Fibroblast of peridontal ligament (primary cell): Measurements from ENCODE around the gene JPT1.
"Not testable (repeated sequence)": the region's sequence is repeated elsewhere in the genome, so short reads cannot be mapped to it uniquely, and the experiment has no call there.

Experiments used
- DNase-seq: peaks from one replicate; pipeline ENCODE4 v3.0.0-alpha.2; 2010; ENCODE audit errors: extremely low read depth

JPT1 gene

DNA sequence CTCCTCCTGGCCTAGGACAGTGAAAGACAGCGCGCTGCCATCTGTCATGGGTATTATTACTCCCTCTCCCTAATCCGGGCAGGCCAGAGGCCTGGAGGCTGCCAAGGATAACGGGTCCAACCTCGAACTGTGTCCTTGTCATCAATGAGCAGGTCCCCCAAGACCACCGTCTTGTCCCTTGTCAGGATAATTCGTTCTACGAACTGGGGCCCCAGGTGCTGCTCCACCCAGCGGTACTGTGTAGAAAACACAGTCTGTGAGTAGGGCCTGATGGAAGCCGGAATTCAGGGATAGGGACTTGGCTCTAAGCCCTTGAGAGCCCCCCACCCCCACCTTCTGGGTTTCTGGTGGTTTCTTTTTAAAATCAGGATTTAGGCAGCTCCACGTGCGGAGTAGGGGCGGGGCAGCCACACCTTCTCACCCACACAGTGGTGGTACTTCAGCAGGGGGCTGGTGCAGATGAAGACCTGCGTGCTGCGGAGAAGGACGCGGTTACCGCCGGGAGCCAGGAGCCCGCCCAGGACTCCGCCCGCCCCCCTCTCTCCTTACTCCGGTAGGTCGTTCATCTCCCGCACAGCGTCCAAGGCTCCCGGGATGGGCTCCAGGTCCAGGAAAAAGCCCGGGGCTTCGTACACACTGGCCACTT lies 23.6 kb downstream of the JPT1 start:
- DNase-seq, result peak; percentile 44

DNA sequence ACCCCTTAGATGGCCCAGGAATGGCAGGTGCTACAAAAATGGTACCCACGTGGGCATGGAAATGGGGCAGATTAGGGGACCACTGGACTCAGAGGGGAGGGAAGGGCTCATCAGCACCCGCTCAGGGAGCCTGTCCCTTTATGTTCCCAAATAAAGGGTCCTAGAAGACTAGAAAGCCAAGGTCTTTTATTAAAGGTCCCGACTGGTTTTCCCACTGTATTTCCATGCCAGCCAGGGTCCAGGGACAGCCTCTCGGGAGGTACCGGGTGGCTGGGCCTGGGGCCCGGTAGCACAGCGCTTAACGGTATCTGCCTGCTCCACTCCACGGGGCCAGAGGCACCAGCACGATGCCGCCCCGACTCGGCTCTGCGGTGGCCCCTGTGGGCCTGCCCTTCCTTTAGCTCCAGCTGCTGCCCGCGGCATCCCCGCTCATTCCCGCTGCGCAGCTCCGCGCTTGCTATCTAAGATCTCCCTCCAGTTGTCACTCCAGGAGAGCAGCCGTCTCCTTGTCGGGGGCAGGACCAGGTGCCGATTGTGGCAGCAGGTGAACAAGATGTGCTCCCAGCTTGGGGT lies 24.2 kb downstream of the JPT1 start:
- no peak for DNase-seq

DNA sequence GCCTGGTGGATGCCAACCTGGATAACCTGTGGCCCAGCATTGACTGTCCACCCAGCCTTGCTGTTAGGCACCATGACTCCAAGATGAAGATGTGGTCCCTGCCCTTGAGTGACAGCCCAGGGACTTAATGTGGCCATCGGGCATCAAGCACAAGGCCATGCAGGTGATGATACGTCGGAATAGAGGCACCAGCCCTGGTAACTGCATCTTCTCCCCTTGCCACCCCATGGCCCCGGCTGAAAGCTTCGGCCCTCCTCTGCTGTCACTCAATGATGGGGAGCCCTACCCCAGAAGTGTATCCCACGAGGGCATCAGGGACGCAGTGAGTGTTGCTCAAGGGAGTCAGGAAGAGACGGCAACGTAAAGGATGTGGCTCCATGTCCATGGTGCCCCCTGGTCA lies 24.7 kb downstream of the JPT1 start:
- no peak for DNase-seq

DNA sequence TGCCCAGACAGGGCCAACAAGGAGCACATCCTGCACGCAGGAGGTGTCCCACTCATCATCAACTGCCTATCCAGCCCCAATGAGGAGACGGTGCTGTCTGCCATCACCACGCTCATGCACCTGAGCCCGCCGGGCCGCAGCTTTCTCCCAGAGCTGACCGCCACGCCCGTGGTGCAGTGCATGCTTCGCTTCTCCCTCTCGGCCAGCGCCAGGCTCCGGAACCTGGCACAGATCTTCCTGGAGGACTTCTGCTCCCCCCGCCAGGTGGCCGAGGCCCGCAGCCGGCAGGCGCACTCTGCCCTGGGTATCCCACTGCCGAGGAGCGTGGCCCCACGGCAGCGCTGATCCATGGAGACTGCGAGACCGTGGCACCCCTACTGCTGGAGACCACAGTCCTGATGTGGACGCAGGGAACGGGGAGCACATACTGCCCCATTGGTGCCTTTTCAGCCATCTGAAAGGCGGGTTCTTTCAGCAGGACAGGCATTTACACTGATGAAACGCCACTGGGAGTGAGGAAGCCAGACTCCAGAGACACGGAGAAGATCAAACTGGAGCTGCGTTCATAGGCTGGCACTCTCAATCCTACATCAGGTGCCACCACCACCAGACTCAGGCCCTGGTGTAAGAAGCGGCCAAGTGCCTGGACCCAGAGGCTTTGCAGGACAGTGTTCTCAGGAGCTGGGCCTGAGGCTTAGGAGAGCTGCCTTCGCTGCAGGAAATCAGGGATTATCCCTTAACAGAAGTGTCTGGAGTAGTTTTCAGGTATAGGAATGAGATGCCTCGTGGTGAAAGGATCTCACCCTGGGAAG lies 25.4 kb downstream of the JPT1 start:
- no peak for DNase-seq

DNA sequence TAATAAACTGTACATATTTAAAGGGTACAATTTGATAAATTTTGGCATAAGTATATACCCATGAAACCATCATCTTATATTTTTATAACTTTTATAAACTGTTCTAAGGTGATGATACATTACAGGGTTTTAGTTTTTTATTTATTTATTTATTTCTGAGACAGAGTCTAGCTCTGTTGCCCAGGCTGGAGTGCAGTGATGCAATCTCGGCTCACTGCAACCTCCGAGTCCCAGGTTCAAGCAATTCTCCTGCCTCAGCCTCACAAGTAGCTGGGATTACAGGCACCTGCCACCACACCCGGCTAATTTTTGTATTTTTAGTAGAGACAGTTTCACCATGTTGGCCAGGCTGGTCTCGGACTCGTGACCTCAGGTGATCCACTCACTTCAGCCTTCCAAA lies 26.4 kb downstream of the JPT1 start:
- not testable (repeated sequence) for DNase-seq

DNA sequence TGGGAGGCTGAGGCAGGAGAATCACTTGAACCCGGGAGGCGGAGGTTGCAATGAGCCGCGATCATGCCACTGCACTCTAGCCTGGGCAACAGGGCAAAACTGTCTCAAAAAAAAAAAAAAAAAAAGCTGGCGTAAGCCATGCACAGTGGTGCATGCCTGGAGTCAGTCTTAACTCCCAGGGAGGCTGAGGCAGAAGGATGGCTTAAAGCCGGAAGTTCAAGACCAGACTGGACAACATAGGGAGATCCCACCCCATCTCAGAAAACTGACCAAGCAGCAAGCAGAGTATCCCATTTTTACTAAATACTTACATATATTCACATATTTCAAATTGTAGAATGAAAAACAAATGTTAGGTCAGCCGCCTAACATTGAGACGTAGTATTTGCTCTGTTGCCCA lies 27.4 kb downstream of the JPT1 start:
- DNase-seq, result no peak

DNA sequence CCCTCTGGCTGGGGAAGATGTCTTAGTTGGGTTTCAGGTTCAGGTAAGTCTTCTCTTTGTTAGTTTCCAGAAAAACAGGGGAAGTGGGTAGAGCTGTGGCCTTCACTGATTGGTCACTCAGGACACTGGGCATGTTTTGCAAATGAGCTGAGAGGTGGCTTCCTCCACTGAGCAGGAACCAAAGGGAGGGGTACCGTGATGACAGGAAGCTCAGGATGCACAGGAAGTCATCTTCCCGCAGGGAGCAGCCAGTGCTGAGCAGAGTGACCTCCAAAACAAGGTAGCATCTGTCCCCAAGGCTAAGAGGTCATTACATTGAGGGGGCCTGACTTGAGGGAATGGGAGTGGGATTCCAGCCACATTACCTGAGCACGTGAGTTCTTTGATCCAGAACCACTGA lies 28.3 kb downstream of the JPT1 start:
- no peak for DNase-seq

DNA sequence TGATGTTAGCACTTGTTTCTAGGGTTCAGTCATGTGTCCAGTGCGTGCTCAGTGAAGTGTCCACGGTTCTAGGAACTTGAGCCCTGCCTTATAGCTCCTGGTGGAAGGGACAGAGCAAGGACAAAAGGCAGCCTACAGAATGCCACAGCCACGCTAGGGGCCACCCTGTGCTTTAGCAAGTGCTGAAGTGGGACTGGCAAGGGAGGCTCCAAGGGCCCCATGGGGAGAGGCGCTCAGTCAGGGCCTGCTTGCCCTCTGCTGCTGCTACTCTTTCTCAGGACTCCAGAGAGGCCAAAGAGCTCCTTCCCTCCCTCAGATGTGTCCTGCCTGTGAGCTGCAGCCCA lies 29.5 kb downstream of the JPT1 start:
- DNase-seq, result no peak

DNA sequence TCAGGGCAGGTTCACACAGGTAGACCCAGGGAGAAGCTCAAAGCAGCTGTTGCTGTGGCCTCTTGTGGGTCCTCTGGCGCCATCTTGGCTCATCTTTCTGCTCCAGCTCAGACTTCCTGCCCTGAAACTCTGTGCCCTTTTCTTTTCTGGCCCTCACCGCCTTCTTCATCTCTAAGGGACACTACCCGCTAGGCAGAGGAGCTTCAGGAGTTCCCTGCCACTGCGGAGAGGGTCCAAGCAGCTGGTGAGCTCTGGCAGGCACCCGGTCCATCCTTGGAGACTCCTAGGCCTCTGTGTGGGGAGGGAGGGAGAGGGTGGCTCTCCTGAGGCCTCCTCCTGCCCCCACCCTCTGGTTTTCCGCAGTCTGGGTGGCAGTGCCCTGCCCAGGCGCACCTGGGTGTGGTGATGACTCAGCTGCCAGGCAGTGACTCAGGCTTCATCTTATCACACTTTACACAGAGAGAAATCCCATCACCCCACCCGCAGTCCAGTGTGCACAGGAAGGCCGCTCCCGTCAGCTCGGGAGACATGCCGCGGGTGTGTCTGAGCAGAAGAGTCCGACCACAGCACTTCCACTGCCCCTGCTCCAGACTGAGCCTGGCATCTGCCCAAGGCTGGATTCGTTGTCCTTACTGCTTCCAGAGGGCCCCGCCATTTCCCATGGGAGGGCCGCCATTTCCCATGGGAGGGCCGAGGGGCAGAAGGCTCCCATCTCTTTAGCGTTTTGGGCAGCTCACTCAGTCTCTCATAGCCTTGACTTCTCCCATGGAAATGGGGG lies 30.1 kb downstream of the JPT1 start:
- DNase-seq, result no peak

DNA sequence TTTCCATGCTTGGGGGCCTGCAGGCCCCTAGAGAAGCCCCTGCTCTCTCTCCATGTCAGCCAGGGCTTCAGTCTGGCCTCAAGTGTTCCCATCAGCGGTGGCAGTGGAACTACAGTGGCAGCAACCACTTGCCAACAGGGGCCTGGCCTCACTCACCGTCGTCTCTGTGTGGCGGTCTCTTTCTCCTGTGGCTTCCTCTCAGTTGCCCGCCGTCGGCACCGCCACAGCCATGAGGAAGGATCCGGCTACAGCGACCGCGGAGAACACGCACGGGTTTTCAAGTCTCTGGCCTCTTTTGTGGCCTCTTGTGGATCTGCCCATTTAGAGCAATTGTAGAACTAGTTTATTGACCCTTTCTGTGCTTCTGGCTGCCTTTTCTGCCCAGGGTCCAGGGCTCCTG lies 36.0 kb downstream of the JPT1 start:
- no peak for DNase-seq

DNA sequence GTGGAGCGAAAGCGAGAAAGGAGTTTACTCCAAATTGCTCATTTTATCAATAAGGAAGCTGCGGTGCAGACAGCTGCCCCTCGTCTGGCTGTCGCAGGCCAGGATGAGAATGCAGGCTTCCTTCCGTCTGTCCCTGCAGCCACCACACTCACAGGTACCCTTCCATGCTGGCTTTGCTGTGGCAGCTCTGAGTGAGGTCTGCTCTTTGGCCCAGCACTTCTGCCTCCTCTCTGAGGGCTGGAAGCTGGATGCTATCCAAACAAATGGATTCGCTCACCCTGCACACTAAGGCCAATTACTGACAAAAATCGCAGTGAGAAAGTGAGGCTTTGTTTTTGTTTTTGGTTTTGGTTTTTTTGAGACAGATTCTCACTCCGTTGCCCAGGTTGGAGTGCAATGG lies 37.6 kb downstream of the JPT1 start:
- DNase-seq, result no peak

DNA sequence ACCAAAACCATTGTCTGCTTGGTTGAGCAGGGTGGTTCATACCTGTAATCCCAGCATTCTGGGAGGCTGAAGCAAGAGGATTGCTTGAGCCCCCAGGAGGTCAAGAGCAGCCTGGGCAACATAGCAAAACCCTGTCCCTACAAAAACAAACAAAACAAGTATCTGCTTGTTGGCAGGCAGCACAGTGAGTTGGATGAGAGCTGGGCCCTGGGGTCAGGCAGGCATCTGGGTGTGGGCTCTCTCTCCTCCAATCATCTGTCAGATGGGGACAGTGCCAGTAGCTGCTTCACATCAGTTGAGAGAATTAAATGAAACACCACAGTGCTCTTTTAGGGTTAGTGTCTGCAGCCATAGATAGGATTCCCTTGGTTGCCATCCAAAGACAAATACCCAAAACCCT lies 38.8 kb downstream of the JPT1 start:
- DNase-seq, result peak; percentile 32

DNA sequence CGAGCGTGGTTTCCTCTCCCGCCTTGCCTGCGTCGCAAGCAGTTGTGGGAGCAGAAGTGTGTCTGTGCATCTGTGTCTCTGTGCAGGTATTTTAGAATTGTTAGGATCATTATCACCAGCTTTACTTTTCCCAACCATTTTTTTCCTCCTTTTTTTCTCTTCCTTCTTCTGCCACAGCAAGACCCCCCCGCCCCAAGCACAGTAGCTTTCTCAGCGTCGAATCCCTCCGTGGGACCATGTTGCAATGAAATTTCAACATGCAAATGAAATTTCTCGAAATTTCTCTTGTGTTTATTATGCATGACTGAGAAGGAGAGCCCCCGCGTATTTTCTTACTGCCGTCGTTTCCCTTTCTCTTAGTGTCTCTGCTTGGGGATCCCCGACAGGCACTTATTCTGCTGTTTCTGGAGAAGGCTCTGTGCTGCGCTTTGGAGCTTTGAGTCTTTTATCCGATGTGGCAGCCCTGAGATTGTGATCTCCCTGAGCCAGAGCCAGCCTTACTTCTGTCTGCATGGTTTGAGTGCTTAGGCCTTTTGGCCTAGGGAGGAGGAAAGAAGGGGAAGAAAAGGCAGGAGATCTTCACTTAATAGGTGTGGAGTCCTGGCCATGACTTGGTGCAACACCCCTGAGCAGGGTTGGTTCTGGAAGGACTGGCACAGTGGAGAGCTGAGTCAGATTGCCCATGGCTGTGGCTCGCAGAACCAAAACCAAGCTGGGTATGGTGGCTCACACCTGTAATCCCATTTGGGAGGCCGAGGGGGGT lies 39.6 kb downstream of the JPT1 start:
- peak; percentile 31 for DNase-seq

DNA sequence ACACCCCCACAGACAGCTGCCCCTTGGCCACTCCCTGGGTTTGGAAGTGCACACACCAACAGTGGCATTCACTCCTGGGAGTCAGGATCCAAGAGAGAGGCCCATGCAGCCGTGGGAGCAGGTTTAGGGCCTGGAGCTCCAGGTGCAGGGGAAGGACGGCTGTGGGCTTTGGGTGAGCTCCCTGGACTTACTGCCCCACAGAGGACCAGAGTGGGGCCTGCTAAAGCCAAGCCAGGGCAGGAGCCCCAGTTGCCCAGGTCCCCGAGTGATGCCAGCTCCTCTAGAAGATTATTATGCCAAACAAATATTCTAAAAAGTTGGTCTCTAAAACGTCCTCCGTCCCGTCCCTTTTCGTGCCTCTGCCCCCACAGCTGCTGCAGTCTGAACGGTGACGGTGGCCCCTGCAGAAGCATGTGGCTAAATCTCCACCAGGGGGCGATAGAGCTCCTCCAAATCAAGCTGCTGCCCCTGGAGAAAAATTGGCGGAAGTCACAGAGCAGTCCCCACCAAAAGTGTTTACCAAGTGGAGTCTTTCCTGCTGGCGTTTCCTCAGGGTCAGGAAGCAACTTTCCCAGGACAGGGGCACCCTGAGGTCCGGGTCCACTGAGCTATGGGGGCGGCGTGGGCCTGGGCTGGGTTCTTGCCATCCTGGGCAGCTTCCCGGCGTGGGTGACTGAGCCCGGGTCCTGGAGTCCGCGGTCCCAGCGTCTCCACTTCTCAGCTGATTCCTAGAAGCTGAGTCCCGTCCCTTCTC lies 40.3 kb downstream of the JPT1 start:
- DNase-seq, result peak; percentile 94

DNA sequence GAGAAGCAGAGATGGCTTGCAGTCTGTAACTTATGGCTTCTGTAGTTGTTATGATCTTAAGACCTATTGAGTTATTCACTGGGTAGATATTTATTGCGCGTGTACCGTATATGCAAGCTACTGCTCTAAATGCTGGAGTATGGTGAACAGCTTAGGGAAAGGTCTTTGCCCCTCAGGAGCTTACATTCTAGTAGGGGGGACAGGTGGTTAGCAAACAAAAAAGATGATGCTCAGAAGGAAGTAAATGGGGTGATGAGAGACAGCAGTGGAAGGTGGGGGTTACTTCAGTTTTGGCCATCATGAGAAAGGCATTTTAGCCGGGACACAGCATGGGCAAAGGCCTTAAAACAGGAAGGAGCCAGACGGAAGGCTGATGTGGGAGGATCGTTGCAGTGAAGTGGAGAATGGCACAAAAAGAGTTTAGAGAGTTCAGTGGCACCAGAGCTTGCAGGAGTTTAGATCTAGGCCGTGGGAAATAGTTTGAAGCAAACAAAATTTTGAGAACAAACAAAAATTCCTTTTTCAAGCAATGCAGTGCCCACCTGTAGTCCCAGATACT lies 42.5 kb downstream of the JPT1 start:
- DNase-seq, result no peak

DNA sequence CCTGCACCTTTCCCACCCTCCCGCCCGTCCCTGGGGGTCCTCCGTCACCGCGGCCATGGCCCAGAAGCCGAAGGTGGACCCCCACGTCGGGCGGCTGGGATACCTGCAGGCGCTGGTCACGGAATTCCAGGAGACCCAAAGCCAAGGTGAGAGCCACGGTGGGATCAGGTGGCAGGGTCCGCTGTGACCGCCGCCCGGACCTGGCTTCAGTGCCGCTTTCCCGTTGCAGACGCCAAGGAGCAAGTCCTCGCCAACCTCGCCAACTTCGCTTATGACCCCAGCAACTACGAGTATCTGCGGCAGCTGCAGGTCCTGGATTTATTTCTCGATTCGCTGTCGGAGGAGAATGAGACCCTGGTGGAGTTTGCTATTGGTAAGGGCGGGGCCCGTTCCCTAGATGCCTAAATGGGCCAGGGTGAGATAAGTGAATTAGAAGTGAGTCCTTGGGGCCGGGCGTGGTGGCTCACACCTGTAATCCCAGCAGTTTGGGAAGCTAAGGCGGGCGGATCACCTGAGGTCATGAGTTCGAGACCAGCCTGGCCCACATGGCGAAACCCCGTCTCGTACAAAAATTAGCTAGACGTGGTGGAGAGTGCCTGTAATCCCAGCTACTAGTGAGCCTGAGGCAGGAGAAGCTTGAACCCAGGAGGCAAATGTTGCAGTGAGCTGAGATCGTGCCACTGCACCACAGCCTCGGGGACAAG lies 43.9 kb downstream of the JPT1 start:
- DNase-seq, result no peak

DNA sequence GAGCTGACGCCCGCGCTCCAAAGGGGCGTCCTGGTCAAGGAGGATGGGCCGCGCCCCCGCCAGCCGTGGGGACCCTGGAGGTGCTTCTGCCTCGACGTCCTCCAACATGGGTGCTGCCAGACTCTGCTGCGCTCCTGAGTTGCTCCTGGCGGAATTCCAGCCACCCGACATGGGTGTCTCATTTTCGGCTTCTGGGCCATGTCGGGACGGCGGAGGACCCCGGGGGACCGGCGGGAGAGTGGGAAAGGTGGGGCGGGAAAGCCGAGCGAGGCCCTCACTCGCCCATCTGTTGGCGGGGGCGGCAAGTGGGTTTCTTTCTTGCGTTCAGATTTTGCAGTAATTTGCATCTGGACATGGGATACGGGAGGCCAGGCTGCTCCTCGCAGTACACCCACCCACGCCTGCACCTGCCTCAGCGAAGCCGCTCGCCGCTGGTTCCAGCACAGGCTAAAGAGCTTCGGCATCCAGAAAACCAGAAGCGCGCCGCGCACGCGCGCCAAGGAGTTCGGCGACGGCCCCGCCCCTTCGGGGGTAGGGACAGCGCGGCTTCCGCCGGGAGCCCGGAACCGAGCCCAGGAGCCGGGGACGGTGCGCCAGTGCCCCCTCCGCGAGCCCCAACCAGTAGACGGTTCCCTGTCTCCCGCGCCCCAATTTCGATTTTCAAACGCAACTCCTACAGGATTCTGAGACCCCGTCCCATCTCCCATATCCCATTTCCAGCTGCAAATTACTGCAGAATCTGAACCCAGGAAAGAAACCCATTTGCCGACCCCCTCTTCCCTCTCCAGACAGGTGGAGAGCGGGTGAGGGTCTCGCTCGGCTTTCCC lies 44.7 kb downstream of the JPT1 start, which contains the start of gene ARMC7:
TSS of gene ARMC7 (plus strand) at position 563 of the 827 bp plus-strand sequence. CDS start 320 bp downstream, outside the sequence.
- DNase-seq, result peak; percentile 67

DNA sequence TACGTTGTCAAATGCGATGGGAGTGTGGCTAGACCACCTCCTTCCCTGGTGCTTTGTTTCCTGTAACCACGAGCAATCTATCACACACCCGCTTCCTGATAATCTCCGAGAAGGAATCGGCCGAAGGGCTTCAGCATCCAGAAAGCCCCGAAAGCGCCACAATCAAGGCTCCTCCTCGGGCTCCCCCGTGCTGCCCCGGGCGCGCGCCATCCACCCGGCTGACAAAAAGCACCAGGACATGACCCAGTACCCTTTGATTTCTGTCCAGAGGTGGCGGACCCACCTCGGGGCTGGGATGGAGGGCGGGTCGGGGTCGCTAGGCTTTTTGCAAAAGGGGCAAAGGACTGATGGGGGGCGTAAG lies 45.3 kb downstream of the JPT1 start:
- DNase-seq, result no peak

DNA sequence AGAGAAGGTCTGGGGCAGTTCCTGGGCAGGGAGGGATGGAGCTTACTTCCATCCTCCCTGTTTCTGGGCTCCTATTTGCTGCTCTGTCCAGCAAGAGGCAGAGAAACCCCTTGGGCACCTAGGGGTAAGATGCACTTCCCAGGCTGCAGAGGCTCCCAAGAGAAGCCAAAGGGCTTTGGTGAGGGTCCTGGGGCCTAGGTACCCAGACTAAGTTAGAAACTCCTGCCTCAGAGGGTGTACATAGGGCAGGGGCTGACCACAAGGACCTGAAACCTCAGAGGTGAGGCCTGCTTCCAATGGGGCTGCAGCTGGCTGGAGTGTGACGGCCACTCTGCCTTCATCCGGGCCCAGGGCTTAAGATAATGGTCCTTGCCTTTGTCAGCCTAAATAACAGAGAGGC lies 46.1 kb downstream of the JPT1 start:
- DNase-seq, result no peak
